Endodermal cell (in vitro differentiated cells): ENCODE data around the gene MCM3AP. TPM values are rescaled to one million over a fixed set of nuclear protein-coding genes. Genes with fewer than 3 reads are reported as not detected.
A peak's percentile ranks its signal among the peaks of the same experiment; 100 is the strongest.

Experiments used
- DNase-seq: peaks from one replicate; pipeline ENCODE4 v3.0.0-alpha.2; 2017
- H3K27ac ChIP-seq: 2 replicates; pipeline ENCODE4 v1.5.1; 2013; ENCODE audit warnings: mild to moderate bottlenecking, low read depth, low read length, moderate library complexity
- H3K27me3 ChIP-seq: 2 replicates; pipeline ENCODE4 v1.6.1; 2013; ENCODE audit warnings: mild to moderate bottlenecking, low read length, moderate library complexity; ENCODE audit not compliant: insufficient read depth, control insufficient read depth, poor library complexity, severe bottlenecking
- H3K36me3 ChIP-seq: 2 replicates; pipeline ENCODE4 v1.7.0; 2013; ENCODE audit warnings: mild to moderate bottlenecking, low read length, moderate library complexity; ENCODE audit not compliant: control insufficient read depth, insufficient read depth
- H3K4me1 ChIP-seq: one replicate; pipeline ENCODE4 v1.7.0; 2013; ENCODE audit warnings: low read length; ENCODE audit not compliant: control insufficient read depth, insufficient read depth
- H3K4me3 ChIP-seq: 2 replicates; pipeline ENCODE4 v1.5.1; 2013; ENCODE audit warnings: mild to moderate bottlenecking, low read length, moderate library complexity
- H3K9ac ChIP-seq: 2 replicates; pipeline ENCODE4 v1.6.1; 2013; ENCODE audit warnings: mild to moderate bottlenecking, low read length, moderate library complexity; ENCODE audit not compliant: poor library complexity, severe bottlenecking; ENCODE audit errors: extremely low read depth
- H3K9me3 ChIP-seq: 2 replicates; pipeline ENCODE4 v1.6.1; 2013; ENCODE audit warnings: mild to moderate bottlenecking, low read length, moderate library complexity; ENCODE audit not compliant: control insufficient read depth
- H3K27ac Mint-ChIP-seq: 2 replicates; pipeline ENCODE4 v1.8.0; 2020; ENCODE audit warnings: mixed read lengths
- H3K27me3 Mint-ChIP-seq: 2 replicates; pipeline ENCODE4 v1.8.0; 2021; ENCODE audit warnings: mild to moderate bottlenecking, mixed read lengths; ENCODE audit not compliant: insufficient read depth
- H3K36me3 Mint-ChIP-seq: 2 replicates; pipeline ENCODE4 v1.8.0; 2020; ENCODE audit warnings: low read depth, mixed read lengths
- H3K4me1 Mint-ChIP-seq: 2 replicates; pipeline ENCODE4 v1.8.0; 2020; ENCODE audit warnings: mixed read lengths
- H3K4me3 Mint-ChIP-seq: 2 replicates; pipeline ENCODE4 v1.8.0; 2020; ENCODE audit warnings: mild to moderate bottlenecking, moderate library complexity, mixed read lengths
- H3K9me3 Mint-ChIP-seq: 2 replicates; pipeline ENCODE4 v1.8.0; 2020; ENCODE audit warnings: mild to moderate bottlenecking, mixed read lengths
- WGBS, 2 experiments: methylation state at CpG; one replicate each; pipeline versions ENCODE4 v1.1.5 to v1.1.7; 2013; ENCODE audit warnings: missing lambda C conversion rate in 2 of 2, mixed read lengths in 1 of 2; ENCODE audit not compliant: insufficient coverage in 1 of 2, insufficient read length in 1 of 2; 5-methylcytosine and 5-hydroxymethylcytosine counted together
- total RNA-seq, 2 donors: library from RNA; stranded (reverse); fragmentation: NEBNext Ultra II Directional in 1 of 2; extraction: Animal tissue kit (Norgen Biotek cat#: 25700) in 1 of 2; gene quantifications; 2 replicates in 1 of 2; 3 replicates in 1 of 2; pipeline ENCODE4 v1.2.1, GENCODE V29; 2021
- TF ChIP-seq, protein P1 (sequence below): fragments of 200-600 bp; sonication (generic); conservative IDR thresholded peaks from 2 replicates; pipeline ENCODE4 v1.5.0; 2021; ENCODE audit warnings: antibody characterized with exemption, mild to moderate bottlenecking

Gene MCM3AP
- total RNA-seq, 2 donors from 2014 or later, result 120 to 161 TPM

DNA sequence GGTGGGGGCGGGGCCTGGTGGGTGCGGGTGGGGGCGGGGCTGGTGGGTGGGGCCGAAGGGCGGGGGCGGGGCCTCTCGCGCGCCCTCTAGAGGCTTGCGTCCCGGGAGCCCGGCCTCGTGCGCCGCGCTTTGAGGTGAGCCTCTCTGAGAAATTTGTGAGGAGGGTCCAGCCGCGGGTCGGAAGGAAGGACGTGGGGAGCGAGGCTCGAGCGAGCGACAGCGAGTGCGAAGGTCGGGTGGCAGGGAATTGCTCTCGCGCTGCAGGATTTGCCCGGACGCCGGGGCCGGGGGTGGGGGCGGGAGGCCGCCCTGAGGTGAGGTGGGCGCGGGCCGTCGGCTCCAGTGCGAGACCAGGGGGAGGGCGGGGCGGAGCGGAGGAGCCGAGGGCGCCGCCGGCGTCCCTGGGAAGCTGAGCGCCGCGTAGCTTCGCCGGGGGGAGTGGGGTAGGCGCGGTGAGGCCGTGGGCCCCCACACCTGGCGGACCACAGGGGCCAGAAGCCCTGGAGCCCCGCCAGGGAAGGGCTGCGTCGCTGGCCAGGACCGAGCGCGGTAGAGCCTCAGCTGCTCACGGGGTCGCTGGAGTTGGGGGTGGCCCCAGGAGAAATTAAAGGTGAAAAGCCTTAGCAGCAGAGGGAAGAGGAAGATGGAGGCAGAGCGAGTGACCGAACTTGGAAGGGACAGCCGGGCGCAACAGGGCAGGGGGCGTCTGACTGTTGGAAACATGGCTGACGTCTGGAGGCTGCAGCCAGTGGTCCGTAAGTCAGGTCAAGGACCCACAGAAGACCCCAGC lies 56.1 kb downstream of the MCM3AP start:
- no peak for DNase-seq
- H3K4me1 Mint-ChIP-seq, result peaks cover 13% of the 10 kb centered on the region
- H3K9me3 Mint-ChIP-seq, result peaks cover 37% of the 10 kb centered on the region
- H3K27ac Mint-ChIP-seq, result peak overlapping the region; percentile 95
- H3K9me3 ChIP-seq, result peaks cover 40% of the 10 kb centered on the region
- H3K4me3 Mint-ChIP-seq, result peak overlapping the region; percentile 75
- peaks cover 4% of the 10 kb centered on the region for H3K4me1 ChIP-seq
- WGBS, 2 experiments, result 8 to 19% methylated on average over 26 to 65 of the region's 72 CpGs
- H3K4me3 ChIP-seq, result peak overlapping the region; percentile 84
- H3K27me3 ChIP-seq, result no peaks in the 10 kb centered on the region
- peak overlapping the region; percentile 51 for H3K9ac ChIP-seq
- H3K36me3 Mint-ChIP-seq, result peaks cover 75% of the 10 kb centered on the region
- peak overlapping the region; percentile 70 for H3K27ac ChIP-seq
- peaks cover 11% of the 10 kb centered on the region for H3K27me3 Mint-ChIP-seq
- peaks cover 51% of the 10 kb centered on the region for H3K36me3 ChIP-seq
- TF ChIP-seq, protein P1, sequence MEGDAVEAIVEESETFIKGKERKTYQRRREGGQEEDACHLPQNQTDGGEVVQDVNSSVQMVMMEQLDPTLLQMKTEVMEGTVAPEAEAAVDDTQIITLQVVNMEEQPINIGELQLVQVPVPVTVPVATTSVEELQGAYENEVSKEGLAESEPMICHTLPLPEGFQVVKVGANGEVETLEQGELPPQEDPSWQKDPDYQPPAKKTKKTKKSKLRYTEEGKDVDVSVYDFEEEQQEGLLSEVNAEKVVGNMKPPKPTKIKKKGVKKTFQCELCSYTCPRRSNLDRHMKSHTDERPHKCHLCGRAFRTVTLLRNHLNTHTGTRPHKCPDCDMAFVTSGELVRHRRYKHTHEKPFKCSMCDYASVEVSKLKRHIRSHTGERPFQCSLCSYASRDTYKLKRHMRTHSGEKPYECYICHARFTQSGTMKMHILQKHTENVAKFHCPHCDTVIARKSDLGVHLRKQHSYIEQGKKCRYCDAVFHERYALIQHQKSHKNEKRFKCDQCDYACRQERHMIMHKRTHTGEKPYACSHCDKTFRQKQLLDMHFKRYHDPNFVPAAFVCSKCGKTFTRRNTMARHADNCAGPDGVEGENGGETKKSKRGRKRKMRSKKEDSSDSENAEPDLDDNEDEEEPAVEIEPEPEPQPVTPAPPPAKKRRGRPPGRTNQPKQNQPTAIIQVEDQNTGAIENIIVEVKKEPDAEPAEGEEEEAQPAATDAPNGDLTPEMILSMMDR, result peak; percentile 67

DNA sequence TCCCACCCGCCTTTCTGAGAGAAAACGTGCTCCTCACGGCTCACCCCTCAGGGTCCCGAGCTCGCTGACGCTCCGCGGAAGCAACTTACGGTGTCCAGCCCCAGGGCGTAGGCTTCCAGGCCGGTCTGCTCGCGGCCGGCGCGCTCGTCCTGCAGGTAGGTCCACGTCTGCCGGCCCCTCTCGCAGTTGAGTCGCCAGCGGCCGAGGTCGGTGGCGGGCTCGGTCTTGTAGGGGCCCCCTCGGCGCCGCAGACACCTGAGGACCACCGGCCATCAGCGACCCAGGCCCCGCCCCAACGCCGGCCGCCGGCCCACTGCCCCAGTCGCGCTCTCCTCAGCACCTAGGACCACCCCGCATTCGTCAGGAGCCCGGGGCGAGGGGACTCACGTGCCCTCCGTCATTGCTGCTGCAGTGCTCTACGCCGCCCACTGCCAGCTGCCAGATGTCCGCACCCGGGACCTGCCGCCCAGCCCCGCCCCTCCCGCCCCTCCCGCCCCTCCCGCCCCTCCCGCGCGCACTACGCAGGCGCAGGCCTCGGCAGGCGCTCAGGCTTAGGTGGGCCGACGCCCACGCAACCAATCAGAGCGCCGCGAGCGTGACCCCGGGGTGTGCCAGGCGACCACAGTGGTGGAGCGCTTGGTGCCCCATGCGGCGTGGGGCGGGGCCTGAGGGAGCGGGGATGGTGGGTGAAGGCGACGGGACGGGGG lies 56.9 kb downstream of the MCM3AP start, which contains the start of gene LSS:
TSS of gene LSS (minus strand) at position 430 of the 707 bp plus-strand sequence. CDS start at position 401, 29 bp downstream.
- peak within 1 kb of the TSS; percentile 95 for H3K27ac Mint-ChIP-seq
- Histone ChIP-seq H3K4me3 (peak within 1 kb of the TSS; percentile 86), H3K9ac (peak within 1 kb of the TSS; percentile 51), H3K4me1 (peaks cover 4% of the 10 kb centered on the region), H3K9me3 (peaks cover 40% of the 10 kb centered on the region), H3K27me3 (no peaks in the 10 kb centered on the region), H3K36me3 (peaks cover 43% of the 10 kb centered on the region), H3K27ac (peak within 1 kb of the TSS; percentile 82)
- peaks cover 72% of the 10 kb centered on the region for H3K36me3 Mint-ChIP-seq
- DNase-seq, result peak; percentile 100
- peaks cover 11% of the 10 kb centered on the region for H3K27me3 Mint-ChIP-seq
- WGBS, 2 experiments, result 0 to 1% methylated on average over 17 to 69 of the region's 77 CpGs
- H3K4me3 Mint-ChIP-seq, result peak within 1 kb of the TSS; percentile 75
- TF ChIP-seq, protein P1, result no peak
- H3K9me3 Mint-ChIP-seq, result peaks cover 37% of the 10 kb centered on the region
- peaks cover 13% of the 10 kb centered on the region for H3K4me1 Mint-ChIP-seq

DNA sequence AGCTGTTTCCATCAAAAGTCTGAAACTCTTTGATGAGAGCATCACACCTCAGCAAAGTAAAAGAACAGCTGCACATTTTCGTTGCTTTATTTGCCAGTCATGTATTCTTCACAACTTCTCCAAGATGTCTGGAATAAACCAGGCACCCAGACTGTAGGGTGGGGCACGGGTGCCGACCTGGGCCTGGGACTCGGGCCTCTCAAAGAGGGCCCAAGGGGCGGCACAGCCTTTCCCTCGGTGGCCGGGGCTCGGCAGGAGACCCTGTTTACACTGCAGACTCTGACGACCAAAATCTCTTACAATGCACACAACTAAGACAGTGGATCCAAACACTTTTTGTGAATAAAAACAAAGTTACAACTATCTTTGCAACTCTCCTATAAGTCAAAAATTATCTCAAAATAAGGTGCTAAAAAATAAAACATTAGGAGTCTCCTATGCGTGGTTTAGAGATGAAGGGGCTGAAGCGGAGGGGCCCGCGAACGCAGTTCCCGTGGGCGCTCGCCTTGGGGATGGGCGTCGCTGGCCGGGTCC lies 57.5 kb downstream of the MCM3AP start:
- TF ChIP-seq, protein P1, result no peak
- peak; percentile 60 for DNase-seq
- H3K9ac ChIP-seq, result peak overlapping the region; percentile 51
- H3K9me3 ChIP-seq, result peaks cover 40% of the 10 kb centered on the region
- H3K4me1 ChIP-seq, result peaks cover 4% of the 10 kb centered on the region
- H3K27me3 Mint-ChIP-seq, result peaks cover 11% of the 10 kb centered on the region
- H3K36me3 ChIP-seq, result peaks cover 37% of the 10 kb centered on the region
- WGBS, 2 experiments, result 5 to 7% methylated on average over 13 to 20 of the region's 20 CpGs
- no peaks in the 10 kb centered on the region for H3K27me3 ChIP-seq
- H3K4me3 Mint-ChIP-seq, result peak overlapping the region; percentile 75
- H3K9me3 Mint-ChIP-seq, result peaks cover 37% of the 10 kb centered on the region
- peaks cover 66% of the 10 kb centered on the region for H3K36me3 Mint-ChIP-seq
- H3K4me3 ChIP-seq, result peak overlapping the region; percentile 86
- H3K4me1 Mint-ChIP-seq, result peaks cover 13% of the 10 kb centered on the region
- H3K27ac ChIP-seq, result peak overlapping the region; percentile 82
- no peak overlapping the region for H3K27ac Mint-ChIP-seq
